K562 (cell line): ENCODE data around the gene BRD4. TPM values are rescaled to one million over a fixed set of nuclear protein-coding genes. Genes with fewer than 3 reads are reported as not detected.

Experiments used
- ATAC-seq: fragments of 200-7000 bp; cut with Tn5 transposase; 3 replicates; pipeline ENCODE4 v1.9.1; 2020; ENCODE audit warnings: moderate library complexity
- BruUV-seq: library from RNA; stranded (reverse); fragments of 400-500 nt; replicated peaks from 2 replicates; lab custom pipeline; 2021; lab: Mats Ljungman, UMichigan
- CTCF ChIA-PET: fragments of 300-600 bp; formaldehyde crosslinking; extraction: SDS; loops from one replicate; lab custom pipeline; 2021; ENCODE audit warnings: low intra/inter-chr PET ratio; lab: Yijun Ruan, JAX
- POLR2A ChIA-PET: fragments of 300-600, 350-650 bp; sonication (Branson Sonifier 250); formaldehyde crosslinking; extraction: SDS; loops from one replicate; lab custom pipeline; 2021; ENCODE audit warnings: antibody characterized with exemption, inconsistent platforms; lab: Yijun Ruan, JAX
- DNase-seq, 4 experiments: peaks; one replicate each; pipeline versions ENCODE4 v3.0.0 to v3.0.0-alpha.2; 2011 to 2018; ENCODE audit warnings: low spot score in 3 of 4, mixed read lengths in 3 of 4; ENCODE audit errors: extremely low read depth in 1 of 4
- FAIRE-seq: peaks from 2 replicates; lab custom pipeline; 2011; peaks lifted over from hg19 to GRCh38; lab: Jason Lieb, UNC
- H2AFZ ChIP-seq: 2 replicates; pipeline ENCODE4 v1.6.0; 2011; ENCODE audit warnings: low read depth, low read length, control low read depth, inconsistent platforms
- H3K27ac ChIP-seq: fragments of 200-600 bp; 3 replicates; pipeline ENCODE4 v1.8.0; 2011; ENCODE audit warnings: low read depth, mild to moderate bottlenecking, control low read depth, inconsistent platforms, low read length, moderate library complexity, mixed read lengths; ENCODE audit errors: extremely low read depth
- H3K27me3 ChIP-seq, 2 experiments: fragments of 300-600 bp in 1 of 2; 2 replicates in 1 of 2; 3 replicates in 1 of 2; pipeline versions ENCODE4 v1.6.0 to v1.8.0; 2011; ENCODE audit warnings: inconsistent platforms in 2 of 2, low read length in 2 of 2, mild to moderate bottlenecking in 1 of 2, mixed read lengths in 1 of 2, moderate library complexity in 1 of 2; ENCODE audit not compliant: control insufficient read depth in 2 of 2, insufficient read depth in 2 of 2
- H3K36me3 ChIP-seq: fragments of 300-600 bp; 3 replicates; pipeline ENCODE4 v1.8.0; 2011; ENCODE audit warnings: mild to moderate bottlenecking, low read length, inconsistent platforms; ENCODE audit not compliant: control insufficient read depth, insufficient read depth
- H3K4me1 ChIP-seq, 2 experiments: fragments of 200-600 bp in 1 of 2; replicated peaks in 1 of 2; 2 replicates in 1 of 2; 3 replicates in 1 of 2; pipeline versions ENCODE4 v1.5.1 to v1.8.0; 2011; ENCODE audit warnings: inconsistent platforms in 2 of 2, low read length in 2 of 2, mild to moderate bottlenecking in 1 of 2, mixed read lengths in 1 of 2, moderate library complexity in 1 of 2; ENCODE audit not compliant: control insufficient read depth in 2 of 2, insufficient read depth in 2 of 2
- H3K4me2 ChIP-seq: 2 replicates; pipeline ENCODE4 v1.6.1; 2011; ENCODE audit warnings: low read length, control low read depth, inconsistent platforms, mixed read lengths; ENCODE audit not compliant: insufficient read depth
- H3K4me3 ChIP-seq: fragments of 200-600 bp; sonication (generic), shearing (Covaris generic); 2 replicates; pipeline ENCODE4 v1.5.1; 2016; ENCODE audit warnings: control low read depth, inconsistent platforms
- H3K79me2 ChIP-seq: fragments of 200-600 bp; 3 replicates; pipeline ENCODE4 v1.8.0; 2011; ENCODE audit warnings: low read length, inconsistent platforms; ENCODE audit not compliant: control insufficient read depth, insufficient read depth
- H3K9ac ChIP-seq, 2 experiments: 2 replicates each; pipeline versions ENCODE4 v1.6.0 to v1.6.1; 2011; ENCODE audit warnings: low read depth in 2 of 2, low read length in 2 of 2, control low read depth in 1 of 2, inconsistent platforms in 1 of 2, mild to moderate bottlenecking in 1 of 2, mixed read lengths in 1 of 2; ENCODE audit not compliant: insufficient read depth in 1 of 2
- H3K9me1 ChIP-seq: one replicate; pipeline ENCODE4 v1.6.0; 2011; ENCODE audit warnings: inconsistent platforms, mild to moderate bottlenecking, low read length, moderate library complexity; ENCODE audit not compliant: control insufficient read depth, insufficient read depth
- H3K9me3 ChIP-seq: replicated peaks from 2 replicates; pipeline ENCODE4 v1.5.1; 2011; ENCODE audit warnings: low read depth, low read length, inconsistent platforms; ENCODE audit not compliant: control insufficient read depth, insufficient read depth
- H4K20me1 ChIP-seq: replicated peaks from 2 replicates; pipeline ENCODE4 v1.6.1; 2011; ENCODE audit warnings: low read length, inconsistent platforms, mixed read lengths; ENCODE audit not compliant: control insufficient read depth, insufficient read depth
- FOXA1 ChIP-seq: fragments of 450-650 bp; IDR thresholded peaks from 2 replicates; pipeline ENCODE4 v1.6.1; 2016; ENCODE audit warnings: mild to moderate bottlenecking, borderline replicate concordance
- HDAC8 ChIP-seq: fragments of 450-650 bp; IDR thresholded peaks from 2 replicates; pipeline ENCODE4 v1.6.1; 2016; ENCODE audit warnings: mild to moderate bottlenecking, missing genetic modification characterization, moderate library complexity, missing compliant biosample characterization
- NFIX ChIP-seq: fragments of 250-450 bp; sonication (Bioruptor Pico); IDR thresholded peaks from 2 replicates; pipeline ENCODE4 v1.4.0; 2020; ENCODE audit warnings: low read depth, mild to moderate bottlenecking, moderate library complexity
- NR0B1 ChIP-seq: fragments of 450-650 bp; IDR thresholded peaks from one replicate; pipeline ENCODE4 v1.6.1; 2018; ENCODE audit warnings: mild to moderate bottlenecking, moderate library complexity; ENCODE audit not compliant: partially characterized antibody
- RNF2 ChIP-seq: sonication (generic); IDR thresholded peaks from 2 replicates; pipeline ENCODE4 v1.6.1; 2016
- SRF ChIP-seq, 2 experiments: fragments of 250-450, 450-650 bp in 1 of 2; sonication (Bioruptor Pico) in 1 of 2; sonication (generic) in 1 of 2; formaldehyde crosslinking; IDR thresholded peaks; 2 replicates each; pipeline versions ENCODE4 v1.5.0 to v1.5.1; 2020 to 2022; ENCODE audit warnings: mild to moderate bottlenecking in 1 of 2, missing genetic modification reagents in 1 of 2
- TRIM25 ChIP-seq: fragments of 450-650 bp; IDR thresholded peaks from 2 replicates; pipeline ENCODE4 v1.7.0; 2016; ENCODE audit warnings: borderline replicate concordance
- ZBTB12 ChIP-seq: fragments of 250-450 bp; sonication (Bioruptor Pico); IDR thresholded peaks from 2 replicates; pipeline ENCODE4 v1.4.0; 2020
- ZC3H4 ChIP-seq: sonication (generic); formaldehyde crosslinking; IDR thresholded peaks from 2 replicates; pipeline ENCODE4 v1.9.0; 2021; ENCODE audit warnings: missing genetic modification reagents, borderline replicate concordance
- WGBS: fragments of 100-300 bp; shearing (Covaris generic); methylation state at CpG from one replicate; pipeline ENCODE4 v1.1.6; 2016; ENCODE audit warnings: low coverage, mixed read lengths; ENCODE audit not compliant: insufficient coverage; ENCODE audit errors: missing lambda C conversion rate; 5-methylcytosine and 5-hydroxymethylcytosine counted together
- in situ Hi-C: fragments of 300-500 bp; cut with MboI; formaldehyde crosslinking; loops from 4 replicates; pipeline ENCODE4 v1.15.0; 2018; ENCODE audit warnings: inconsistent platforms, mixed read lengths
- intact Hi-C: fragments of 100-400 bp; cut with micrococcal nuclease; formaldehyde crosslinking; loops from 2 replicates; pipeline ENCODE4 v1.14.2; 2022
- polyA plus RNA-seq, 8 experiments: library from polyadenylated mRNA; depleted of rRNA in 4 of 8; stranded (reverse) in 5 of 8; unstranded in 3 of 8; fragments of >200 nt; fragmentation: Nextera tagmentation in 2 of 8; fragmentation: Illumina TruSeq in 1 of 8; extraction: Ambion mirVana in 2 of 8; extraction: Trizol in 1 of 8; gene quantifications; 2 replicates each; pipeline versions ENCODE4 v1.2.1 to v1.2.3, GENCODE V29; 2011 to 2014; ENCODE audit warnings: inconsistent platforms in 1 of 8, missing spikeins in 1 of 8
- total RNA-seq, 7 experiments: library from RNA; depleted of rRNA in 6 of 7; stranded (reverse); fragments of >200 nt in 6 of 7; fragmentation: Illumina TruSeq in 2 of 7; extraction: Trizol in 2 of 7; gene quantifications; 2 replicates each; pipeline versions ENCODE4 v1.2.1 to v1.2.3, GENCODE V29; 2011 to 2021; ENCODE audit warnings: low replicate concordance in 1 of 7

Gene BRD4
- total and polyA plus RNA-seq, 9 of the 15 experiments (the other 6 are each of a cell fraction or from before 2014, with no cell fraction given): 1.8 to 105 (median 15.6) TPM

- no peaks in the 10 kb centered on the region for H3K36me3 ChIP-seq
- H3K4me2 ChIP-seq: no peak overlapping the region
- no peak overlapping the region for H2AFZ ChIP-seq
- no peak overlapping the region for H3K9ac ChIP-seq
- FAIRE-seq (no peak), DNase-seq (no peak), ATAC-seq (no peak)
- BruUV-seq: no TSS peak
- H3K4me3 ChIP-seq: no peak overlapping the region
- H3K79me2 ChIP-seq: no peaks in the 10 kb centered on the region
- no peak overlapping the region for H3K27ac ChIP-seq
- peaks cover 7 to 21% of the 10 kb centered on the region in 2 experiments; a peak in 4 of 5 replicates for H3K4me1 ChIP-seq
- intact Hi-C loops: no loop called here
- no peak for TF ChIP-seq ZBTB12
- TF ChIP-seq FOXA1: no peak
- TF ChIP-seq NFIX (CRISPR knock-in tag): no peak
- no peak for TF ChIP-seq NR0B1
- no peak for TF ChIP-seq RNF2
- TF ChIP-seq SRF (CRISPR knock-in tag; IDR thresholded peaks at IDR 0.05): no peak
- TF ChIP-seq HDAC8: no peak
- no peak for TF ChIP-seq TRIM25
- TF ChIP-seq ZC3H4 (CRISPR knock-in tag): no peak
- peaks cover 0 to 10% of the 10 kb centered on the region in 2 experiments; a peak in 2 of 5 replicates for H3K27me3 ChIP-seq
- H3K9me3 ChIP-seq: no peaks in the 10 kb centered on the region
- ChIA-PET POLR2A (no interaction called here), CTCF (no interaction called here)
- WGBS: 49% methylated on average over 7 of the region's 7 CpGs
- in situ Hi-C loops: no loop called here
- no peaks in the 10 kb centered on the region for H4K20me1 ChIP-seq
- no peaks in the 10 kb centered on the region for H3K9me1 ChIP-seq
These were observed 106.6 kb downstream of the BRD4 start for GRCh38 chr19:15225760-15226159.
